K562 (cell line): ENCODE measurements around the gene YBX1.

Experiments
- CHD2 ChIP-seq: IDR thresholded peaks from 2 replicates; pipeline ENCODE4 v1.6.1; 2011; ENCODE audit warnings: low read depth, low read length
- EP400 ChIP-seq: fragments of 450-650 bp; IDR thresholded peaks from 2 replicates; pipeline ENCODE4 v1.6.1; 2017; ENCODE audit warnings: antibody characterized with exemption, mild to moderate bottlenecking, moderate library complexity
- PHF21A ChIP-seq: fragments of 450-650 bp; IDR thresholded peaks from 2 replicates; pipeline ENCODE4 v1.6.1; 2017; ENCODE audit warnings: low read depth, borderline replicate concordance
- YY1 ChIP-seq, 3 experiments: IDR thresholded peaks; 2 replicates each; pipeline ENCODE4 v1.6.1; 2011; ENCODE audit warnings: low read length in 2 of 3, mild to moderate bottlenecking in 2 of 3, moderate library complexity in 2 of 3, borderline replicate concordance in 1 of 3, control low read depth in 1 of 3, low read depth in 1 of 3; ENCODE audit not compliant: insufficient read depth in 3 of 3, insufficient replicate concordance in 2 of 3, control insufficient read depth in 1 of 3, insufficient read length in 1 of 3; ENCODE audit errors: extremely low read depth in 1 of 3
- TF ChIP-seq, protein P1 (sequence below): fragments of 250-450 bp; sonication (Bioruptor Pico); IDR thresholded peaks from 2 replicates; pipeline ENCODE4 v1.4.0; 2020; ENCODE audit warnings: mild to moderate bottlenecking, moderate library complexity
- TF ChIP-seq, protein P2 (sequence below): fragments of 150-350 bp; conservative IDR thresholded peaks from 2 replicates; pipeline ENCODE4 v1.6.1; 2014; ENCODE audit warnings: low read length
- TF ChIP-seq, protein P3 (sequence below), 3 experiments: IDR thresholded peaks in 2 of 3; conservative IDR thresholded peaks in 1 of 3; 2 replicates each; pipeline ENCODE4 v1.5.1; 2011 to 2012; ENCODE audit warnings: low read length in 3 of 3, mild to moderate bottlenecking in 3 of 3, control low read depth in 2 of 3, improper control_type of control experiment in 1 of 3, inconsistent platforms in 1 of 3, low read depth in 1 of 3, mixed read lengths in 1 of 3, moderate library complexity in 1 of 3; ENCODE audit not compliant: insufficient read depth in 2 of 3

DNA sequence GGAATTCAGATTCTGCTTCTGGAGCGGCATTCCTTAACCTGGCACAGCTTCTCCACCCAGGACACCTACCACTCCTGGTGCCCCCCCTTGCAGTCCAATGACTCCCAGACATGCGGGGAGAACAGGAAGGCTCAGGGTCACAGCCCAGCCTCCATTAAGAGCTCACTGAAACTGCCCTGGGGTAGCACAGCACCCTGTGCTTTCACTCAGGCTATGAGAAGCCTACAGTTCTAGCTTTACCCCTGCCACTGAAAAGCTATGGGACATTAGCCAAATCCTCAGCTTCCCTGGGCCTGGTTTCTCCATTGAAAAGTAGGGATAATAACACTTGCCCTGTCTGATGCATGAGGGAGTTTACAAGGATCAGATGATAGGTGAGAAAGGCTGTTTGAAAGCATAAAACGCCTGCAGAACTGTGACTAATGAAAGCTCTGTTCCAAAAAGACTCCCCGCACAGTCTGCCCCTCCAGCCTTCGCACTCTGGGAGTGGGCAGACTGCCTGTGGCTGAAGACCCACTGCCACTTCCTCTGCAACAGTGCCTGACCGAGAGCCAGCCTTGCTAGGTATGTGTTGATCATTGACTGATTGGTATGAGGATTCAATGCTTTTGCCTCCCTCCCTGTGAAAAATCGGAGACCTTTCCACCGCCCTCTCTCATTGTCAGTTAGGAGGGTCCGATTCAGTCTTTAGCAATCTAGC, 60.5 kb downstream of the YBX1 start:
- TF ChIP-seq, protein P1, sequence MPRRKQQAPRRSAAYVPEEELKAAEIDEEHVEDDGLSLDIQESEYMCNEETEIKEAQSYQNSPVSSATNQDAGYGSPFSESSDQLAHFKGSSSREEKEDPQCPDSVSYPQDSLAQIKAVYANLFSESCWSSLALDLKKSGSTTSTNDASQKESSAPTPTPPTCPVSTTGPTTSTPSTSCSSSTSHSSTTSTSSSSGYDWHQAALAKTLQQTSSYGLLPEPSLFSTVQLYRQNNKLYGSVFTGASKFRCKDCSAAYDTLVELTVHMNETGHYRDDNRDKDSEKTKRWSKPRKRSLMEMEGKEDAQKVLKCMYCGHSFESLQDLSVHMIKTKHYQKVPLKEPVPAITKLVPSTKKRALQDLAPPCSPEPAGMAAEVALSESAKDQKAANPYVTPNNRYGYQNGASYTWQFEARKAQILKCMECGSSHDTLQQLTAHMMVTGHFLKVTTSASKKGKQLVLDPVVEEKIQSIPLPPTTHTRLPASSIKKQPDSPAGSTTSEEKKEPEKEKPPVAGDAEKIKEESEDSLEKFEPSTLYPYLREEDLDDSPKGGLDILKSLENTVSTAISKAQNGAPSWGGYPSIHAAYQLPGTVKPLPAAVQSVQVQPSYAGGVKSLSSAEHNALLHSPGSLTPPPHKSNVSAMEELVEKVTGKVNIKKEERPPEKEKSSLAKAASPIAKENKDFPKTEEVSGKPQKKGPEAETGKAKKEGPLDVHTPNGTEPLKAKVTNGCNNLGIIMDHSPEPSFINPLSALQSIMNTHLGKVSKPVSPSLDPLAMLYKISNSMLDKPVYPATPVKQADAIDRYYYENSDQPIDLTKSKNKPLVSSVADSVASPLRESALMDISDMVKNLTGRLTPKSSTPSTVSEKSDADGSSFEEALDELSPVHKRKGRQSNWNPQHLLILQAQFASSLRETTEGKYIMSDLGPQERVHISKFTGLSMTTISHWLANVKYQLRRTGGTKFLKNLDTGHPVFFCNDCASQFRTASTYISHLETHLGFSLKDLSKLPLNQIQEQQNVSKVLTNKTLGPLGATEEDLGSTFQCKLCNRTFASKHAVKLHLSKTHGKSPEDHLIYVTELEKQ (CRISPR knock-in tag), result no peak
- TF ChIP-seq PHF21A (no peak), YY1 (IDR thresholded peaks at IDR 0.05; ENCODE audit: borderline replicate concordance in 1 of 3, control insufficient read depth in 1 of 3, extremely low read depth in 1 of 3, insufficient read depth in 3 of 3, insufficient read length in 1 of 3, insufficient replicate concordance in 2 of 3, low read depth in 1 of 3, low read length in 2 of 3) (no peak), EP400 (no peak), CHD2 (no peak)
- TF ChIP-seq, protein P2, sequence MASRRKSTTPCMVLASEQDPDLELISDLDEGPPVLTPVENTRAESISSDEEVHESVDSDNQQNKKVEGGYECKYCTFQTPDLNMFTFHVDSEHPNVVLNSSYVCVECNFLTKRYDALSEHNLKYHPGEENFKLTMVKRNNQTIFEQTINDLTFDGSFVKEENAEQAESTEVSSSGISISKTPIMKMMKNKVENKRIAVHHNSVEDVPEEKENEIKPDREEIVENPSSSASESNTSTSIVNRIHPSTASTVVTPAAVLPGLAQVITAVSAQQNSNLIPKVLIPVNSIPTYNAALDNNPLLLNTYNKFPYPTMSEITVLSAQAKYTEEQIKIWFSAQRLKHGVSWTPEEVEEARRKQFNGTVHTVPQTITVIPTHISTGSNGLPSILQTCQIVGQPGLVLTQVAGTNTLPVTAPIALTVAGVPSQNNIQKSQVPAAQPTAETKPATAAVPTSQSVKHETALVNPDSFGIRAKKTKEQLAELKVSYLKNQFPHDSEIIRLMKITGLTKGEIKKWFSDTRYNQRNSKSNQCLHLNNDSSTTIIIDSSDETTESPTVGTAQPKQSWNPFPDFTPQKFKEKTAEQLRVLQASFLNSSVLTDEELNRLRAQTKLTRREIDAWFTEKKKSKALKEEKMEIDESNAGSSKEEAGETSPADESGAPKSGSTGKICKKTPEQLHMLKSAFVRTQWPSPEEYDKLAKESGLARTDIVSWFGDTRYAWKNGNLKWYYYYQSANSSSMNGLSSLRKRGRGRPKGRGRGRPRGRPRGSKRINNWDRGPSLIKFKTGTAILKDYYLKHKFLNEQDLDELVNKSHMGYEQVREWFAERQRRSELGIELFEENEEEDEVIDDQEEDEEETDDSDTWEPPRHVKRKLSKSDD, result no peak
- TF ChIP-seq, protein P3, sequence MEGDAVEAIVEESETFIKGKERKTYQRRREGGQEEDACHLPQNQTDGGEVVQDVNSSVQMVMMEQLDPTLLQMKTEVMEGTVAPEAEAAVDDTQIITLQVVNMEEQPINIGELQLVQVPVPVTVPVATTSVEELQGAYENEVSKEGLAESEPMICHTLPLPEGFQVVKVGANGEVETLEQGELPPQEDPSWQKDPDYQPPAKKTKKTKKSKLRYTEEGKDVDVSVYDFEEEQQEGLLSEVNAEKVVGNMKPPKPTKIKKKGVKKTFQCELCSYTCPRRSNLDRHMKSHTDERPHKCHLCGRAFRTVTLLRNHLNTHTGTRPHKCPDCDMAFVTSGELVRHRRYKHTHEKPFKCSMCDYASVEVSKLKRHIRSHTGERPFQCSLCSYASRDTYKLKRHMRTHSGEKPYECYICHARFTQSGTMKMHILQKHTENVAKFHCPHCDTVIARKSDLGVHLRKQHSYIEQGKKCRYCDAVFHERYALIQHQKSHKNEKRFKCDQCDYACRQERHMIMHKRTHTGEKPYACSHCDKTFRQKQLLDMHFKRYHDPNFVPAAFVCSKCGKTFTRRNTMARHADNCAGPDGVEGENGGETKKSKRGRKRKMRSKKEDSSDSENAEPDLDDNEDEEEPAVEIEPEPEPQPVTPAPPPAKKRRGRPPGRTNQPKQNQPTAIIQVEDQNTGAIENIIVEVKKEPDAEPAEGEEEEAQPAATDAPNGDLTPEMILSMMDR (IDR thresholded peaks at IDR 0.05 in 2 of 3, conservative IDR thresholded peaks at IDR 0.05 in 1 of 3; ENCODE audit: insufficient read depth in 2 of 3, low read depth in 1 of 3, low read length in 3 of 3), result no peak
